OCI-LY1 (cell line): ENCODE results near the gene COLEC12.

Source experiments
- H2AFZ ChIP-seq: fragments of 200-600 bp; sonication (generic), shearing (Covaris generic); 2 replicates; pipeline ENCODE4 v1.6.0; 2014; ENCODE audit warnings: antibody characterized with exemption, mild to moderate bottlenecking, low read length
- H3F3A ChIP-seq: fragments of 200-600 bp; sonication (generic), shearing (Covaris generic); 2 replicates; pipeline ENCODE4 v1.6.0; 2014; ENCODE audit warnings: mild to moderate bottlenecking, antibody characterized with exemption, low read length, moderate library complexity; ENCODE audit not compliant: insufficient read depth
- H3K27ac ChIP-seq: fragments of 200-600 bp; sonication (generic); 2 replicates; pipeline ENCODE4 v1.5.1; 2014; ENCODE audit warnings: low read length, mixed run types, mild to moderate bottlenecking, low read depth; ENCODE audit not compliant: poor library complexity, severe bottlenecking
- H3K27me3 ChIP-seq: fragments of 200-600 bp; sonication (generic); 2 replicates; pipeline ENCODE4 v1.6.0; 2014; ENCODE audit warnings: antibody characterized with exemption, mild to moderate bottlenecking, low read length, moderate library complexity; ENCODE audit not compliant: insufficient read depth
- H3K36me3 ChIP-seq: fragments of 200-600 bp; sonication (generic); 2 replicates; pipeline ENCODE4 v1.6.1; 2014; ENCODE audit warnings: mild to moderate bottlenecking, antibody characterized with exemption, low read length, moderate library complexity, mixed read lengths; ENCODE audit not compliant: insufficient read depth
- H3K4me1 ChIP-seq: fragments of 200-600 bp; sonication (generic); 2 replicates; pipeline ENCODE4 v1.5.1; 2014; ENCODE audit warnings: mild to moderate bottlenecking, low read length, moderate library complexity; ENCODE audit not compliant: insufficient read depth, severe bottlenecking
- H3K4me2 ChIP-seq: fragments of 200-600 bp; sonication (generic), shearing (Covaris generic); 2 replicates; pipeline ENCODE4 v1.6.1; 2014; ENCODE audit warnings: low read length
- H3K4me3 ChIP-seq: fragments of 200-600 bp; sonication (generic); 2 replicates; pipeline ENCODE4 v1.5.1; 2014; ENCODE audit warnings: low read length, low read depth, mild to moderate bottlenecking, mixed read lengths; ENCODE audit not compliant: poor library complexity, severe bottlenecking
- H3K79me2 ChIP-seq: fragments of 200-600 bp; shearing (Covaris generic); 2 replicates; pipeline ENCODE4 v1.6.1; 2016; ENCODE audit warnings: mixed run types, low read length, mixed read lengths; ENCODE audit not compliant: insufficient read depth
- H3K9ac ChIP-seq: fragments of 200-600 bp; sonication (generic), shearing (Covaris generic); 2 replicates; pipeline ENCODE4 v1.6.1; 2014; ENCODE audit warnings: mild to moderate bottlenecking, low read length, mixed read lengths
- H3K9me2 ChIP-seq: fragments of 200-600 bp; sonication (generic), shearing (Covaris generic); 2 replicates; pipeline ENCODE4 v1.6.1; 2014; ENCODE audit warnings: low read depth, mild to moderate bottlenecking, low read length, mixed read lengths
- H3K9me3 ChIP-seq: fragments of 200-600 bp; shearing (Covaris generic); 2 replicates; pipeline ENCODE4 v1.6.1; 2014; ENCODE audit warnings: low read length, mixed read lengths
- H4K20me1 ChIP-seq: fragments of 200-600 bp; sonication (generic), shearing (Covaris generic); 2 replicates; pipeline ENCODE4 v1.6.0; 2016; ENCODE audit warnings: mild to moderate bottlenecking, low read length; ENCODE audit not compliant: insufficient read depth
- EZH2 ChIP-seq: fragments of 200-600 bp; sonication (generic), shearing (Covaris generic); IDR thresholded peaks from 2 replicates; pipeline ENCODE4 v1.8.0; 2017; ENCODE audit warnings: borderline replicate concordance, mixed run types, mild to moderate bottlenecking, antibody characterized with exemption, low read length, moderate library complexity, mixed read lengths
- TF ChIP-seq, protein P1 (sequence below): fragments of 200-600 bp; sonication (generic), shearing (Covaris generic); IDR thresholded peaks from 2 replicates; pipeline ENCODE4 v1.5.1; 2017; ENCODE audit warnings: mild to moderate bottlenecking, antibody characterized with exemption, low read length, moderate library complexity, mixed read lengths

The COLEC12 gene

GRCh38 chr18:413233-413632 is 87.3 kb downstream of the COLEC12 start:
- no peaks in the 10 kb centered on the region for H3K9me3 ChIP-seq
- H4K20me1 ChIP-seq: no peaks in the 10 kb centered on the region
- H2AFZ ChIP-seq: no peak overlapping the region
- no peak overlapping the region for H3K27ac ChIP-seq
- no peaks in the 10 kb centered on the region for H3F3A ChIP-seq
- H3K27me3 ChIP-seq: no peaks in the 10 kb centered on the region
- no peak for TF ChIP-seq EZH2
- H3K4me1 ChIP-seq: no peaks in the 10 kb centered on the region
- no peak overlapping the region for H3K4me3 ChIP-seq
- H3K9me2 ChIP-seq: no peaks in the 10 kb centered on the region
- no peak overlapping the region for H3K9ac ChIP-seq
- no peaks in the 10 kb centered on the region for H3K36me3 ChIP-seq
- no peak overlapping the region for H3K4me2 ChIP-seq
- H3K79me2 ChIP-seq: no peaks in the 10 kb centered on the region

DNA sequence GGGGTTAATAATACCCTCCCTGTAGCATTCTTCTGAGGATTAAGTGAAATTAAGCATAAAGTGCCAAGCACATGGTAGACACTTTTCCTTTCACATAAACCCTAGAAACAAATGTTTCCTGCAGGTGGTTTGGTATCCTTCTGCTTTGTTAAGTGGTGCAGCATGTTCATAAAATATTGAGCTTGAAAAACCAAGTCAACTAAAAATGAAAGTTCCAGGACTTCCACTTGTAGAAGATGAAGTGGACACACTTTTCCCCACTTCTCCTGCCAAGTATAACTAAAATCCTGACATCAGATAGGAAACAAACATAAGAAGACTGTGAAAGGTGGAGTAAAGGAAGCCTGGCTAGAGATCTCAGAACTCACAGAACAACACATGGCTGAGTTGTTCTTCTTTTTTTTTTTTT is 90.5 kb downstream of the COLEC12 start:
- no peak overlapping the region for H3K4me2 ChIP-seq
- no peaks in the 10 kb centered on the region for H3F3A ChIP-seq
- H3K9ac ChIP-seq: no peak overlapping the region
- no peak overlapping the region for H2AFZ ChIP-seq
- H3K79me2 ChIP-seq: no peaks in the 10 kb centered on the region
- no peaks in the 10 kb centered on the region for H3K27me3 ChIP-seq
- no peaks in the 10 kb centered on the region for H3K9me3 ChIP-seq
- no peaks in the 10 kb centered on the region for H4K20me1 ChIP-seq
- no peak overlapping the region for H3K4me3 ChIP-seq
- H3K36me3 ChIP-seq: no peaks in the 10 kb centered on the region
- TF ChIP-seq EZH2: no peak
- TF ChIP-seq, protein P1, sequence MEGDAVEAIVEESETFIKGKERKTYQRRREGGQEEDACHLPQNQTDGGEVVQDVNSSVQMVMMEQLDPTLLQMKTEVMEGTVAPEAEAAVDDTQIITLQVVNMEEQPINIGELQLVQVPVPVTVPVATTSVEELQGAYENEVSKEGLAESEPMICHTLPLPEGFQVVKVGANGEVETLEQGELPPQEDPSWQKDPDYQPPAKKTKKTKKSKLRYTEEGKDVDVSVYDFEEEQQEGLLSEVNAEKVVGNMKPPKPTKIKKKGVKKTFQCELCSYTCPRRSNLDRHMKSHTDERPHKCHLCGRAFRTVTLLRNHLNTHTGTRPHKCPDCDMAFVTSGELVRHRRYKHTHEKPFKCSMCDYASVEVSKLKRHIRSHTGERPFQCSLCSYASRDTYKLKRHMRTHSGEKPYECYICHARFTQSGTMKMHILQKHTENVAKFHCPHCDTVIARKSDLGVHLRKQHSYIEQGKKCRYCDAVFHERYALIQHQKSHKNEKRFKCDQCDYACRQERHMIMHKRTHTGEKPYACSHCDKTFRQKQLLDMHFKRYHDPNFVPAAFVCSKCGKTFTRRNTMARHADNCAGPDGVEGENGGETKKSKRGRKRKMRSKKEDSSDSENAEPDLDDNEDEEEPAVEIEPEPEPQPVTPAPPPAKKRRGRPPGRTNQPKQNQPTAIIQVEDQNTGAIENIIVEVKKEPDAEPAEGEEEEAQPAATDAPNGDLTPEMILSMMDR: no peak
- H3K4me1 ChIP-seq: no peaks in the 10 kb centered on the region
- no peaks in the 10 kb centered on the region for H3K9me2 ChIP-seq
- H3K27ac ChIP-seq: no peak overlapping the region

- H3K9me3 ChIP-seq: no peaks in the 10 kb centered on the region
- TF ChIP-seq, protein P1: no peak
- TF ChIP-seq EZH2: no peak
- no peak overlapping the region for H3K4me2 ChIP-seq
- H3K4me3 ChIP-seq: no peak overlapping the region
- no peaks in the 10 kb centered on the region for H3K79me2 ChIP-seq
- no peak overlapping the region for H3K9ac ChIP-seq
- no peak overlapping the region for H3K27ac ChIP-seq
- H3K36me3 ChIP-seq: no peaks in the 10 kb centered on the region
- no peaks in the 10 kb centered on the region for H3K4me1 ChIP-seq
- no peaks in the 10 kb centered on the region for H3K27me3 ChIP-seq
- H3F3A ChIP-seq: no peaks in the 10 kb centered on the region
- H4K20me1 ChIP-seq: no peaks in the 10 kb centered on the region
- H3K9me2 ChIP-seq: no peaks in the 10 kb centered on the region
- no peak overlapping the region for H2AFZ ChIP-seq
These were observed 92.1 kb downstream of the COLEC12 start for GRCh38 chr18:408367-408766.

GRCh38 chr18:407626-408224 is 92.8 kb downstream of the COLEC12 start:
- Histone ChIP-seq H3K9me3 (no peaks in the 10 kb centered on the region), H3K9me2 (no peaks in the 10 kb centered on the region), H3K4me3 (no peak overlapping the region), H3K79me2 (no peaks in the 10 kb centered on the region), H3K36me3 (no peaks in the 10 kb centered on the region), H3K27ac (no peak overlapping the region), H3K4me1 (no peaks in the 10 kb centered on the region), H3K9ac (no peak overlapping the region), H3F3A (no peaks in the 10 kb centered on the region), H2AFZ (no peak overlapping the region), H4K20me1 (no peaks in the 10 kb centered on the region), H3K4me2 (no peak overlapping the region), H3K27me3 (no peaks in the 10 kb centered on the region)
- TF ChIP-seq, protein P1: no peak
- no peak for TF ChIP-seq EZH2
